ES-I3 (cell line): ENCODE data around the gene EFCC1.
A peak's percentile ranks its signal among the peaks of the same experiment; 100 is the strongest.

Experiments
- H3K36me3 ChIP-seq: 2 replicates; pipeline ENCODE4 v1.6.1; 2013; ENCODE audit warnings: mild to moderate bottlenecking, low read length, control low read depth, moderate library complexity; ENCODE audit not compliant: insufficient read depth
- H3K4me1 ChIP-seq: 2 replicates; pipeline ENCODE4 v1.6.1; 2013; ENCODE audit warnings: mild to moderate bottlenecking, control low read depth, low read length; ENCODE audit not compliant: insufficient read depth
- H3K9ac ChIP-seq: 2 replicates; pipeline ENCODE4 v1.6.1; 2013; ENCODE audit warnings: low read depth, mild to moderate bottlenecking, low read length, moderate library complexity
- H3K9me3 ChIP-seq: 2 replicates; pipeline ENCODE4 v1.6.1; 2013; ENCODE audit warnings: mild to moderate bottlenecking, low read length, moderate library complexity; ENCODE audit not compliant: control insufficient read depth, insufficient read depth

EFCC1 gene

GRCh38 chr3:129000742-129001100 lies 383 bp upstream of the EFCC1 start:
- Histone ChIP-seq H3K36me3 (no peaks in the 10 kb centered on the region), H3K9ac (peak overlapping the region; percentile 58; the same call in 1 of the 2 replicates), H3K9me3 (no peaks in the 10 kb centered on the region; the same call in 1 of the 2 replicates), H3K4me1 (peaks cover 6% of the 10 kb centered on the region)

GRCh38 chr3:129001806-129002572 lies 885 bp downstream of the EFCC1 start:
- H3K36me3 ChIP-seq: no peaks in the 10 kb centered on the region
- no peaks in the 10 kb centered on the region; the same call in 1 of the 2 replicates for H3K9me3 ChIP-seq
- H3K9ac ChIP-seq: peak overlapping the region; percentile 58; the same call in 1 of the 2 replicates
- peaks cover 6% of the 10 kb centered on the region for H3K4me1 ChIP-seq

GRCh38 chr3:129002573-129003569 lies 1.8 kb downstream of the EFCC1 start:
- H3K4me1 ChIP-seq: peaks cover 6% of the 10 kb centered on the region
- H3K9ac ChIP-seq: peak overlapping the region; percentile 43; the same call in 1 of the 2 replicates

GRCh38 chr3:129003578-129004112 lies 2.5 kb downstream of the EFCC1 start:
- H3K9ac ChIP-seq: peak overlapping the region; percentile 43; the same call in 1 of the 2 replicates
- H3K36me3 ChIP-seq: no peaks in the 10 kb centered on the region
- H3K4me1 ChIP-seq: peaks cover 6% of the 10 kb centered on the region

More at GRCh38 chr3:129002573-129003569, 1.8 kb downstream of the EFCC1 start:
- Histone ChIP-seq H3K36me3 (no peaks in the 10 kb centered on the region), H3K9me3 (no peaks in the 10 kb centered on the region; the same call in 1 of the 2 replicates)

GRCh38 chr3:129004639-129005295 lies 3.7 kb downstream of the EFCC1 start:
- no peaks in the 10 kb centered on the region; the same call in 1 of the 2 replicates for H3K9me3 ChIP-seq
- no peak overlapping the region for H3K9ac ChIP-seq
- H3K36me3 ChIP-seq: no peaks in the 10 kb centered on the region
- H3K4me1 ChIP-seq: no peaks in the 10 kb centered on the region; the same call in 1 of the 2 replicates

More at GRCh38 chr3:129003578-129004112, 2.5 kb downstream of the EFCC1 start:
- no peaks in the 10 kb centered on the region; the same call in 1 of the 2 replicates for H3K9me3 ChIP-seq

- no peaks in the 10 kb centered on the region; the same call in 1 of the 2 replicates for H3K9me3 ChIP-seq
- H3K36me3 ChIP-seq: no peaks in the 10 kb centered on the region
- H3K9ac ChIP-seq: no peak overlapping the region
- H3K4me1 ChIP-seq: no peaks in the 10 kb centered on the region
Observed at GRCh38 chr3:129005526-129006303, 4.6 kb downstream of the EFCC1 start.

GRCh38 chr3:129006864-129007263 lies 5.8 kb downstream of the EFCC1 start:
- no peaks in the 10 kb centered on the region for H3K4me1 ChIP-seq

GRCh38 chr3:129007792-129008191 lies 6.7 kb downstream of the EFCC1 start:
- Histone ChIP-seq H3K9ac (no peak overlapping the region), H3K4me1 (no peaks in the 10 kb centered on the region), H3K9me3 (no peaks in the 10 kb centered on the region), H3K36me3 (no peaks in the 10 kb centered on the region)

More at GRCh38 chr3:129006864-129007263, 5.8 kb downstream of the EFCC1 start:
- Histone ChIP-seq H3K9ac (no peak overlapping the region), H3K9me3 (no peaks in the 10 kb centered on the region; the same call in 1 of the 2 replicates), H3K36me3 (no peaks in the 10 kb centered on the region)

GRCh38 chr3:129009266-129009665 lies 8.2 kb downstream of the EFCC1 start:
- Histone ChIP-seq H3K4me1 (no peaks in the 10 kb centered on the region), H3K9me3 (no peaks in the 10 kb centered on the region), H3K9ac (no peak overlapping the region), H3K36me3 (no peaks in the 10 kb centered on the region)

- H3K36me3 ChIP-seq: no peaks in the 10 kb centered on the region
- H3K9me3 ChIP-seq: no peaks in the 10 kb centered on the region
- no peaks in the 10 kb centered on the region for H3K4me1 ChIP-seq
- H3K9ac ChIP-seq: no peak overlapping the region
Observed at GRCh38 chr3:129010310-129010956, 9.3 kb downstream of the EFCC1 start.

- Histone ChIP-seq H3K36me3 (no peaks in the 10 kb centered on the region), H3K9ac (no peak overlapping the region), H3K4me1 (peaks cover 8% of the 10 kb centered on the region; the same call in 1 of the 2 replicates), H3K9me3 (no peaks in the 10 kb centered on the region)
Observed at GRCh38 chr3:129013491-129013891, 12.4 kb downstream of the EFCC1 start.

- H3K36me3 ChIP-seq: no peaks in the 10 kb centered on the region
- H3K9me3 ChIP-seq: no peaks in the 10 kb centered on the region
- peaks cover 8% of the 10 kb centered on the region; the same call in 1 of the 2 replicates for H3K4me1 ChIP-seq
- no peak overlapping the region for H3K9ac ChIP-seq
Observed at GRCh38 chr3:129014148-129014547, 13.0 kb downstream of the EFCC1 start.
